Mucosa of gallbladder (tissue), 1 donor: ENCODE data around the gene ACOX3. TPM values are rescaled to one million over a fixed set of nuclear protein-coding genes. Genes with fewer than 3 reads are reported as not detected.
"Not testable (repeated sequence)": the region's sequence is repeated elsewhere in the genome, so short reads cannot be mapped to it uniquely, and the experiment has no call there.

Source experiments
- DNase-seq: peaks from one replicate; pipeline ENCODE4 v3.0.0-alpha.2; 2020; ENCODE audit warnings: low spot score
- total RNA-seq: library from RNA; stranded (reverse); gene quantifications from one replicate; pipeline ENCODE4 v1.2.1, GENCODE V29; 2021
- donor health status: DM: no; HTN: no; CAD: no.

The ACOX3 gene
- total RNA-seq, 1 donor from 2014 or later, result 29.0 TPM

DNA sequence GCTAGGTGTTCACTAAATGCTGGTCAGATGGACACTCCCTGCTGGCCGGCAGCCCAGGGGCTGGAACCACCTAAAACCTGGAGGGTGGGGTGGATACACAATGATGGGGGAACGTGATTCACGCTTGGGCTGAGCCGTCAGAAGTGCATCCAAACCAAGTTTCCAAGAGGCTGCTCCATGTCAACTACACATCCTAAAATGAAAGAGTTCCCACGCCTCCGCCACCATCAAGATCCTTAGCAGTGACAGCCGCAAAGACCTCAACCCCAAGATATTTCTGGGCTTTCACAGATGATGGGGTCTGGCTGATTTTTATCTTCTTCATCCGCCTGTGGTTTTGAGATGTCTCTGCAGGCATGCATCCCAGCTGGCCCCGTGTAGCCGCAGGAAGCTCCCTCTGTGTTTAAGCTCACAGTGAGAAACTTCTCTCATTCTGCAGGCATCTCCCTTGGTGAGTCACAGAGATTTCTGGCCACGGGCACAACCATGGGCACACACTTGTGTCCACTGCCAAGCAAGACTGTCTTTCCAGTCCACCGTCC lies 86.5 kb downstream of the ACOX3 start:
- no peak for DNase-seq

DNA sequence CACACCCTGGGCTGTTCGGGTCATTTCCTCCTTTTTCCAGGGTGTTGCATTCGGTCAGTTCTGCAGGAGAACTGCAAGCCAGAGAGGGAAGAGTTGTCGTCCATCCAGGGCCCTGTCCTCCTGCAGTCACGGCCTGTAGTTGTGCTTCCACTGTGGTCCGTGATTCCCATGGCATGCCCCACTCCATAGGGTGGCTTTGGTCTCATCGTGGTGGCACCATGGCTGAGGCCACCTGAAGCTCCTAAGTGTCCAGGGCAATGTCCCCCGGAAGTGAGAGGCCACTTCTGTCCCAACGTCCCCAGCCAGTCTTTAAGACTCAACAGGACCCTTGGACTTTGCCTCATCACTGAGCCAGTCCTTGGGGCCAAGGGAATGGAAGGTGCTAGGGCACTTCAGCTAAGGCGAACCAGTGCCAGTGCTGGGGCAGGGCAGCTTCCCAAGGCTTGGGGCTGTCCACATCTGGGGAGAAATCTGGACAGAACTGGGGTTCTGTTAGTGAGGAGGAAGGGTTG lies 87.3 kb downstream of the ACOX3 start:
- DNase-seq, result no peak

DNA sequence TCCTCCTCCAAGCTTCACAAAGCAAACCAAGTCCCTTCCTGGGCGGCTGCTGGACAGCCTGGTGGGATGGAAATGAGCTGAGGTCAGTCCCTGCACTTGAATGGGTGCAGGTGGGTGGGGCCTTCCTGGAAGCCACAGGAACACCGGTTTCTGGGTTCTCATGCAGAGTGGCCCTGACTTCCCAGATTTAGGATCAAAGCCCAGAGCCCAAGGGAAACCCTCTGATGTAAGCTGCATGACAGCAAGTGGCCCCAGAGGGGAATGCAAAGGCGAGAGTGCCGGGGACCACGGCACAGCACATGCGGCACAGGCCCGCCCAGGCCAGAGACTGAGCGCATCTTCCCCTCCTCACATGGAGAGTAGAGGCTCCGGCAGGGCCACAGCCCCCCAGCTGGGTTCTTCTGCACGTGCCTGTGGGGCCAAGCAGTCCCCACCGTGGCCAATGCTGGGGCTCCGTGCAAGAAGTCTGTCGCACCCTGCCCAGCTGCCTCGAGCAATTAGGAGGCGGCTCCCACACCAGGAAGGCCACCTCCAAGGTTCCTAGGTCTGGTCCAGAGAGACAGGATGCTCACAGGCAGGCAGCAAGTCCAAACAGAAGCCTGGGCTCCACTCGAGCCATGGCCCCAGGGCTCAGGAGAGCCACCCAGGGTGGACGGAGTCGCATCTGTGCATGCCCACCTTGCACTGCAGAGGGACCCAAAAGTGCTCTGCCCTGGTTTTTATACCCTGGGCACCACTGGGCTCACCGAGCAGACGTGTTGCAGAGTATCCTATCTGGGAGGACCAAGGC lies 88.0 kb downstream of the ACOX3 start:
- DNase-seq, result no peak

DNA sequence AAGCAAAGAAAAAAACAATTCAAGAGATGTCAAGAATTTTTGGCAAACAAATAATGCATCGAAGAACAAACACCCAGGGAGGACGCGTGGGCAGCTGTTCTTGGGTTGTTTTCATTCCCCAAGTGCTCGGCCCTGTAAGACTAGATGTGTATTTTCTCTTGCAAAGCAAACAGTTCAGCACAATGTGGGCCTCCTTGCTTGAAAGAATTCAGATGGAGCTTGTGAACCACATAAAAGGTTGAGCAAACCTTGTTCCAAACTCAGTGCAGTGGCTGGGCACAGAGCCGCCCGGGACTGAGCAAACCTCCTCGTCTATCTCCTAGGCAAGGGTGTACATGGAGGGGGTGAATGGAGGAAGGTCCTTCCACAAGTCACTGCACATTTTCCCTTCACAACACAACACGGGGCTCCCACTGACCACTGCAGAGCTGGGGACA lies 88.6 kb downstream of the ACOX3 start:
- peak; percentile 36 for DNase-seq

DNA sequence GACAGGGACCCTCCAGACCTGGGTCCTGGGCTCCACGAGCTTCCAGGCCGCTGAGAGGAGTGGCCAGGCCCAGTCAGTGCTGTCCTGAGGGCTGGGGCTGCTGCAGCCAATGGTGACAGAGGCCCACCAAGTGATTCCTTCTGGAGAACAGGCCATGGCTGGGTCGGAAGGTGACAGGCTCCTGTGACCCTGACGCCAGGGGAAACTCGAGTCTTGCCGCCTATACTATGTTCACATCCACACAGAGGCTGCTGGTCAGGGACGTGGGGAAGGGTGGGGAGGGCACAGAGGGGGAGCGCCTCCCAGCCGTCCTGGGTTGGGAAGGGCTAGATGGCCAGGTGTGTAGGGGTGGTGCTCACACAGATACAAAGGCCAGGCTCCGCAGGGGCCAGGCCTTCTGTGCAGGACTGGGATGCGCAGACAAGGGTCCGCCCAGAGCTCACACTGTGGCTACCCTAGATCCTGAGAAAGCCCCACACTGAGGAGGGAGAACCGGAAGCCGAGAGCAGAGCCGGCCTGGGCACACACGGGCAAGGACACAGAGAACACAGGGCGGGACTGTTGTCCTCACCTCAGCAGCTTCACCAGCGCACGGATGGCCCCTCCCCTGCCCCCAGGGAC lies 89.6 kb downstream of the ACOX3 start:
- no peak for DNase-seq

DNA sequence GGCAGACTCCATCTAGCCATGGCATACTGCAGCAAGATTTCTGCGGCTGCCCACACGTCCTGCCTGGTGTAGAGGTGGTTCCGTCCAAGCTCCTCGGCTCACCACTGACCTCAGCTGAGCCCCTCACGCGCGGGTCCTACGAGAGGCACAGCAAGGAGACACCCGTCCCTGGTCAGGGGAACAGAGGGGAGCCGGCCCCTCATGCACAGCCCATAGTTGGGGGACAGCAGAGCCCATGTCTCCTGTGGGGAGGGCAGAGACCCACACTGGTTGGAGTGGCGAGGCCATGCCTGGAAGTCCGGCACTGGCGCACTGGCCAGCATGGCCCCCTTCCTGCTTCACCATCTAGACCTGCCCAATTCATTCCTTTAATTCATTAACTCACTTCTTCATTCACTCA lies 90.2 kb downstream of the ACOX3 start:
- DNase-seq, result no peak

DNA sequence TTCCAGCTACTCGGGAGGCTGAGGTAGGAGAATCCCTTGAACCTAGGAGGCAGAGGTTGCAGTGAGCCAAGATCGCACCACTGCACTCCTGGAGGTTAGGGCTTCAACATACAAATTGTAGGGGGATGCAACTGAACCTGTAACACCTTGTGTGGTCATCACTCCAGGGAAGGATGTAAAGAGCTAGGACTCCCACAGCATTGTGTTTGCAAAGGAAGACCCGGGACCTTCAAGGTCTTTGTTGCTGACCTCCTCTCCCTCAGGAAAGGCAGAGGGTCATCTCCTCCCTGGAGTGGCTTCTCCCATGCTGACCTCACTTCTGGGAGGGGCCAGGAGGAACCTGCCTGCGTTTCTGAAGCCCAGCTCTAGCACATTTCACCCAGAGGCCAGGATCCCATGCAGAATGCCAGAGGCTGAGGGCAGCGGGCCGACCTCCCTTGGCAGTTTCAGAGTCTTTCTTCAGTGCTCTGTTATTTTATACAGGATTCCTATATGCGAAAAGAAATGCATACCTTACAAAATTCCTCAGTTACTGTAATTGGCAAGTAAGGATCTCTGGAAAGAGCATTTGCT lies 90.8 kb downstream of the ACOX3 start:
- DNase-seq, result no peak

DNA sequence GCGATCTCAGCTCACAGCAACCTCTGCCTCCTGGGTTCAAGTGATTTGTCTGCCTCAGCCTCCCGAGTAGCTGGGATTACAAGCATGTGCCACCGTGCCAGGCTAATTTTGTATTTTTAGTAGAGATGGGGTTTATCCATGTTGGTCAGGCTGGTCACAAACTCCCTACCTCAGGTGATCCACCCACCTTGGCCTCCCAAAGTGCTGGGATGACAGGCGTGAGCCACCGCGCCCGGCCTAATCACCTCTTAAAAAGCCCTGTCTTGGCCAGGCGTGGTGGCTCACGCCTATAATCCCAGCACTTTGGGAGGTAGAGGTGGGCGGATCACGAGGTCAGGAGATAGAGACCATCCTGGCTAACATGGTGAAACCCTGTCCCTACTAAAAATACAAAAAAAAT lies 91.3 kb downstream of the ACOX3 start:
- not testable (repeated sequence) for DNase-seq

DNA sequence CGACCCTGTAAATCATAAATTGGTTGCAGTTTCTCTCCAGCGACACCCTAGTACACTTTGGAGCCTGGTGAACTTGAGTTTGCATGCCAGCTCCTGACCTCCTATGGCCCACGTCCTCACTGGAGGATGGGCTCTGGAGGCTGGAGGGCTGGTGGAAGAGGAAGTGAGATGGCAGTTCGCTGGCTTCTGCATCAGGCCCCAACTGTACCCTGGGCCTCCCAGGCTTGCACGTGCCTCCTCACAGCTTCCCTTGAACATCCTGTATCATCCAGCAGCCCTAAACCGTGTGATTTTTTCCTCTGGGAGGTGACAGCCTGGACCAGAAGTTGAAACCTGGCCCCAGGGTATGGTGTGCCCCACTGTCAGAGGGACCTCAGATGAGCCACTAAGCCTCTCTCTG lies 92.5 kb downstream of the ACOX3 start:
- DNase-seq, result no peak

DNA sequence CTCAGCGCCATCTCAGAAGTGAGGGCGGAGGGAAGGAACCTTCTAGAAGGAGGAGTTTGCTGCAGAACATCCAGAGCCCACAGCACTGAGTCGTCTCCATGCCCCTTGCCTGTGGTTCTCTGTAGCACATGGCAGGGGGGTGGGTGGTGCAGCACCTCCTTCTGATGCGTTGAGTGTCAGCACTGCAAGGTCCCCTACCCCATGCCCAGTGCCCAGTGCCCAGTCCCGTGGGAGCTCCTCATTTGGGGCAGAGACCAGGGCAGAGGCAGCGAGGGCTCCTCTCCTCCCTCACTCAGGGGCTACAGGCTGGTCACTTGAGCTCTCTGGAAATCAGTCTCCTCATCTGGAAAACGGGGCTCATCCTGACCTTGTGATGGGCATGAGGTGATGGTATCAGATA lies 92.9 kb downstream of the ACOX3 start:
- no peak for DNase-seq

DNA sequence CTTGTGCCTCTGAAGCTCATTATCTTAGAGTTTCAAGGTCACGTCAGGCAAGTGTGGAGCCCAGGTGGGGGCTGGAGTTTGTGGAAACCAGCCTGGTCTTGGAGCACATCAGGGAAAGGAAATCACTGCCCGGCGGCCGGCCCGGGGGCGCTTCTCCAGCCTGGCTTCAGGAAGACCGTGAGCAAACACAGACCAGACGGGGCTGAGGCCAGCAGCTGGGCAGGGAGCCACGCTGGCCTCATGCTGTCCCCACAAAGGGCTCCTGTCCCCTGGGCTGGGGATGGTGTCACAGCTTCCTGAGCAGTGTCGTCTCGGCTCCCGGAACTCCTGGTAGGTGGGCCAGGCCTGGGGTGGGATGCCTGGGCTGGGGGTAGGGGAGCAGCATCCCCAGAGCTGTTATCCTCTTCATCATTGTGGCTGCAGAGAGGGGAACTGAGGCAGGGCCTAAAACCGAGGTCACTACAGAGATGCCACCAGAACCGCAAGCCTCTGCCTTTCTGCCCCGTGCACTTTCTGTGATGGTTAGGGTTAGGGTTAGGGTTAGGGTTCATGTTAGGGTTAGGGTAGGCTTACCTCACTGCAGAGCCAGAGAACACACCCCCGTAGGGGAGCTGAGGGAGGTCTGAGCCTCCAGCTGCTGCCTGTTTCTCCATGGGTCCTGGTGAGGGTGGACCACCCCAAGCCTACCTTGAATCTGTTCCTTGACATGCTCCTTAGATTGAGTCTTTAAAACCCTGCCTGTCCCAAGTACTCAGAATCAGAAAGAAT lies 93.5 kb downstream of the ACOX3 start:
- no peak for DNase-seq

DNA sequence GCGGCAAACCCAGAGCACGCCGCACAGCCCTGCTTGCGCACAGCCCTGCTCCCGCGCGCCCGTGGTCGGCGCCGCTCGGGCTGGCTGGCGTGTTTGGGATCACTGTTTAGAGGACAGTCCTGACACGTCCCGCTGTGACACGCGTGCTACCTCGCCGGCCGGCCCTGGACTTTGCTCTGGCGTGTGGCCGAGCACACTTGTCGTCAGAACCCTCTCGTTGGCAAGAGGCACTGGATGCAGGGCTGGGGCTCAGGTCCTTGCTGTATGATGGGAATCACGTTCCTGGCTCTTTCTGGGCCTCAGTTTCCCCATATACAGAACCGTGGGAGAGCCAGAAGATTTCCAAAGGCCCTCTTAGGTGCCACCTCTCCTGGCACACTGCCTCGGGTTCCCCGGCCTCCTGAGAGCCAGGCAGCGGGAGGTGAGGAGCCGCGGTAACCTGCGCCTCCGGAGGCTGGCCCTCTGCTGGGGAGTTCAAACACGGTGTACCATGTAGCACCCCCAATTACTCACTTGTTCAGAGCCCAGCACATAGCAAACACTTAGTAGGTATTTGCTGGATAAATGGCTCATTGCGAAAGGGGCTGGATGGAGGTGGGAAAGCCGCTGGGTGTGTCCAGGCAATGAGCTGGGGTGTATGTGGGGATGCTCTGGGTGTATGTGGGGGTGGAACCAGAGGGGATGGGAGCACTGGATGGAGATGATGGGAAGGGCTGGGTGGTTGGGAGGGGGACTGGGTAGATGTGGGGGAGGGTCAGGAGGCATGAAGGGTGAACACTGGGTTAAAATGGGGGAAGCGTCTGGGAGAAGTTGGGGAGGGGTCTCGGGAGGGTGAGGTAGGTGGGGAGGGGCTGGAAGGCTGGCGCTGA lies 94.3 kb downstream of the ACOX3 start:
- no peak for DNase-seq

DNA sequence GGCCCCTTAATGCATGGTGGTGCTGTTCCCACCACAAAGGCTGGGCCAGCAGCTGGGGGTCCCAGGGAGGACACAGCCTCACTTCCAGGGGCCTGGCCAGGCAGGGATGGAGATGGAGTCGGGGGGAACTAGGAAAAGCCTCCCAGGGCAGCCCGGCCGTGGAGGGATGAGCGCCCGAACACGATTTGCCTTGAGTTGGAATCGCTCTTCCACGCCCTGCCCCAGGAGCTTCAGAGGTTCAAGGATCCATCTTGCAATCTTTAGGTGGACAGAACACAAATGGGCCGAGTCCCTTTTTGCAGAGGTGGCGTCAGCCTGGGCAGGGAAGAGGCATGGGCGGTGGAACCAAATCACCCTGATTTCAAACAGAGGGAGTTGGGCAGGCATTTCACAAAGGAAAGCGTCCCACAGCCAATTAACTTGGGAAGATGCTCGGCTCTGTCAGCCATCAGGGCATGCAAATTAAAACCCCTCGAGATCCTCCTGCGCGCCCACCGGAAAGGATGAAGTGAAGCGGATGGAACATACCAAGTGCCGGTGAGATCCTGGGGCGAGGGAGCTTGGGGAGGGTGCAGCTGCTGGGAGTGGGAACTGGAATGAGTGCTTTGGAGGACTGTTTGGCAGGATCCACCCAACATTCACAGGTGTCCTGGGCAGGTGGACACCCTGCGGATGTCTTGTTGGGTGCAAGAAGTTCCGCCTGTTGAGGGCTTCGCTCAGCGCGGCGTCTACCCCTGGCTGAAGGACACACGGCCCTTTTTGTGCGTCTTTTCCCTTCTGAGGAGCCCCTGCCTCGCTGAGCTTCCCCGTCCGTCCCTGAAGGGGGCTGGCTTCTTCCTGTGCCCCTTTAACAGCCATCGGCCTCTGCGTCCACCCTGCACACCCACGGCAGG lies 95.2 kb downstream of the ACOX3 start:
- DNase-seq, result no peak

DNA sequence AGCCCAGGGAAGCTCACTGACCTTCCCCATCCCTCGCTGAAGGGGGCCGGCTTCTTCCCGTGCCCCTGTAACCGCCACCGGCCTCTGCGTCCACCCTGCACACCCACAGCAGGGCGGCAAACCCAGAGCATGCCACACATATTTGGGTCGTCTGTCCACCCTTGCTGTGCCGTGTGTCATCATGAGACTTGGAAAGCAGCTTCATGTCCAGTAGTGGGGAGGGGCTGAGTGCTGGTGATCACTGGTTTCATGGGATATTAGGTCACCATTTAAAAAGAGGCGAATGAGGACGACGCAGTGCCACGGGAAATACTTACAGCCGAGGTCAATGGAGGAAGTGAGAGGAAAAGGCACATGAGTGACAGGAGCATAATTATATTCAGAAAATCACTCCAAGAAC lies 96.1 kb downstream of the ACOX3 start:
- DNase-seq, result no peak

DNA sequence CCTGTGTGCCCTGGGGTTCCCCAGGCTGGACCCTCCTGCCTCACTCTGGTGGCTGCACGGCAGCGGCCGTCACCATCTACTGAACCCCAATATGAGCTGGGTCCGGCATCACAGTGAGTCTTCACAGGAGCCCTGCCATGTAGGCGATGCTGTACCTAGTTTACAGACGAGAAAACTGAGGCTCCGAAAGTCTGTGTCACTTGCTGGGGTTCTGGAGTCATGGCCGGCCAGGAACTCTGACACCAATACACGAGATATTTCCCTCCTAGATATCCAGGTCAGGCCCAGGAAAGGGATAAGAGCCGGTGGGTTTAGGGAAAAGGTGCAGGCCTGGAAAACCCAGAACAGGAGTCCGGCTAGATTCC lies 96.6 kb downstream of the ACOX3 start:
- no peak for DNase-seq

DNA sequence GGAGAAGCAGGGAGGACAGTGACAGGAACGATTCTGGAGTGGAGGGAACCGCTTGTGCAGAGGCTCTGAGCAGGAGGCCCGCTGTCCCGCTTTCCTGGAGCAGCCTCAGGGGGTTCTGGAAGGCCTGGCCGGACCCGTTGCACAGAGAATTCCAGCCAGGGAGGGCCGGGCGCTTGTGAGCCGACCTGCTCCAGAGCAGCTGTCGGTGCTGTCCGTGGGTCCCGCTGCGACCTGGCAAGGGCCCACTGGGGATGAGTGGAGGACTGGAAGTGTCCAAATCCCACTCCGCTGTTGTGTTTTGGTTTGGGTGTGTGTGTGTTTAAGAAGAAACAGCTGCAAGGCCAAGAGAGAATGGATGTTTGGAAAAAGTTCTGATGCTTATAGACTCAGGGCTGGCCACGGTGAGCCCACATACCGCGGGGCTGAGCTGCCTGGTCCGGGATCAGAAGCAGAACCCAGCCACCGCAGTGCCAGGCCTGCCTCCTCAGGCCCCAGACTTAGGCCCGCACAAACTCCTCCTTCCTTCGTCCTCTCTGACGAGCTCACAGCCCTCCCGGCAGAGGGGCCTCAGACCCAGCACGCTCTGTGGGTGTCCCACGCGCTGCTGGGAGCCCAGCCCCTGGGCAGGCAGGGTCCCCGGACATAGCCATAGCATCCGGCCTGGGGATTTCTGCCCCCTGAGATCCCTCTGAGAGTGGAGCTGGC lies 97.1 kb downstream of the ACOX3 start:
- DNase-seq, result no peak

DNA sequence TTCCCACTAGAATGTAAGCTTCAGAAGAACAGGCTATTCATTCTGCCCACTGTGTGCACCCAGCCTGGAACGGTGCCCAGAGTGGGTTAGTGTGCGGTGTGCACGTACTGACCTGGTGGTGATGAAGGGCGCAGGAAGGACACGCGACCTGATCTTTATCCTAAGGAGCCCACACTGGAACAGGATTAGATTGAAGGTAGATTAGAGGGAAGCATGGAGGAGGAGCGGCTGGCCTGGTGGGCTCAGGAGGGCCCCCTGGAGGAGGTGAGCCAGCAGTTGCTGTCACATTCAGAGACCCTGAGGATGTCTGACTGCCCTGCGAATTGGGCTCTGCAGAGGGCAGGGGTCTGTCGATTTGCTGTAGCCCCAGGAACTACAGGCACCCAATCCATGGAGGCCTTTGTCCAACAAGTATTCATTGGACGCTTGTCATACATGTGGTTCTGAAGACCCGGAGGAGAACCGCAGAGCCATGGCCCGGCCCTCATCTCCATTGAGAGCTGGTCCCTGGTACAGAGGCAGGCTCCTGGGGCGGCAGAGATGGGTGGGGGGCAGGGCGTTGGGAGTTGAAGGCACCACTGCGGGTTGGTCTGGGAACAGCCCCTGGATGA lies 97.8 kb downstream of the ACOX3 start:
- DNase-seq, result no peak

DNA sequence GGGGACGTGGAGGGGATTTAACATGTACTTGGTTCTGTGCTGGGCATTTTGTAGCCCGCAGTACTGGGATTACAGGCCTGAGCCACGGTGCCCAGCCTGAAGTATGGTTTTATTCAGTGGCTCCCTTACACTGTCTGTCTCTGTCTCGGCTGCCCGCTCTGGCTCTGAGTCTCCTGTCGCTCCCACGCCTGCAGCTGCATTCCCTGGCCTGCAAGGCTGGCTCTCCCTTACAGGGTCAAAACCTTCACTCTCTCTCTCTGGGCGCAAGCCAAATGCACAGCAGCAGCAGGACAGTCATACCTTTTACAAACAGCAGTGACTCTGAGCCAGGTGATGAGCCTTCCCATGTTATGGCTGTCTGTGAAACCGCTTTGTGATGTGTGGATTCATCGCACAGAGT lies 98.8 kb downstream of the ACOX3 start:
- no peak for DNase-seq

DNA sequence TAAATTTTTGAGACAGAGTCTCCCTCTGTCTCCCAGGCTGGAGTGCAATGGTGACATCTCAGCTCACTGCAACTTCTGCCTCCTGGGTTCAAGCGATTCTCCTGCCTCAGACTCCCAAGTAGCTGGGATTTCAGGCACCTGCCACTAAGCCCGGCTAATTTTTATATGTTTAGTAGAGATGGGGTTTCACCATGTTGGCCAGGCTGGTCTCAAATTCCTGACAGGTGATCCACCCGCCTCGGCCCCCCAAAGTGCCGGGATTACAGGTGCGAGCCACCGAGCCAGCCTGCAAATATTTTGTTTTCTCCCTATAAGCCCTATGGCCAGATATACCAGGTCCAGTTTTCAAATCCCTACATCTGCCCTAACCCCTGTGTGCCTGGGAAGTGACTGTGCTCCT lies 99.2 kb downstream of the ACOX3 start:
- not testable (repeated sequence) for DNase-seq
